D721Med (cell line): Measurements from ENCODE around the gene ANKRD28.

Source experiments
- DNase-seq: peaks from one replicate; pipeline ENCODE4 v3.0.0; 2011; ENCODE audit warnings: low spot score; ENCODE audit not compliant: insufficient read length
- FAIRE-seq: peaks from 2 replicates; lab custom pipeline; 2011; peaks lifted over from hg19 to GRCh38; lab: Jason Lieb, UNC
- CTCF ChIP-seq: IDR thresholded peaks from 2 replicates; pipeline ENCODE4 v1.5.1; 2012; ENCODE audit warnings: mild to moderate bottlenecking, control low read depth; ENCODE audit not compliant: insufficient read depth; ENCODE audit errors: missing control alignments

Gene ANKRD28

GRCh38 chr3:15757824-15758223 lies 40.0 kb downstream of the ANKRD28 start:
- DNase-seq, result no peak
- no peak for FAIRE-seq
- TF ChIP-seq CTCF, result no peak

- TF ChIP-seq CTCF, result no peak
- no peak for DNase-seq
- FAIRE-seq, result no peak
Measured at GRCh38 chr3:15756505-15756904, 41.3 kb downstream of the ANKRD28 start.

- DNase-seq (no peak), FAIRE-seq (no peak)
- TF ChIP-seq CTCF, result no peak
Measured at GRCh38 chr3:15755780-15756179, 42.0 kb downstream of the ANKRD28 start.

- no peak for TF ChIP-seq CTCF
- FAIRE-seq (no peak), DNase-seq (no peak)
Measured at GRCh38 chr3:15755181-15755580, 42.6 kb downstream of the ANKRD28 start.

GRCh38 chr3:15754047-15754446 lies 43.7 kb downstream of the ANKRD28 start:
- DNase-seq, result no peak
- FAIRE-seq, result no peak
- no peak for TF ChIP-seq CTCF

- FAIRE-seq (no peak), DNase-seq (no peak)
- no peak for TF ChIP-seq CTCF
Measured at GRCh38 chr3:15753056-15753710, 44.6 kb downstream of the ANKRD28 start.

- no peak for DNase-seq
- no peak for TF ChIP-seq CTCF
- FAIRE-seq, result no peak
Measured at GRCh38 chr3:15750879-15751278, 46.9 kb downstream of the ANKRD28 start.
